Parathyroid adenoma (tissue), 2 donors: ENCODE data around the gene ALOXE3.

ENCODE experiments used
- H2AFZ ChIP-seq: fragments of 300-600 bp; sonication (generic); one replicate; pipeline ENCODE4 v1.7.0; 2017; ENCODE audit warnings: antibody characterized with exemption, mild to moderate bottlenecking
- H3K27ac ChIP-seq: fragments of 300-600 bp; sonication (generic); one replicate; pipeline ENCODE4 v1.7.0; 2017
- H3K27me3 ChIP-seq: fragments of 300-600 bp; sonication (generic); one replicate; pipeline ENCODE4 v1.7.0; 2017; ENCODE audit warnings: low read length; ENCODE audit not compliant: control insufficient read depth, insufficient read depth
- H3K36me3 ChIP-seq: fragments of 300-600 bp; sonication (generic); one replicate; pipeline ENCODE4 v1.7.0; 2017; ENCODE audit warnings: low read length; ENCODE audit not compliant: control insufficient read depth, insufficient read depth
- H3K4me1 ChIP-seq: fragments of 300-600 bp; sonication (generic); one replicate; pipeline ENCODE4 v1.7.0; 2017; ENCODE audit warnings: control low read depth
- H3K4me2 ChIP-seq: fragments of 300-600 bp; sonication (generic); one replicate; pipeline ENCODE4 v1.7.0; 2017; ENCODE audit warnings: low read length
- H3K4me3 ChIP-seq: fragments of 300-600 bp; sonication (generic); one replicate; pipeline ENCODE4 v1.7.0; 2017; ENCODE audit warnings: low read depth, low read length
- H3K79me2 ChIP-seq: fragments of 300-600 bp; sonication (generic); one replicate; pipeline ENCODE4 v1.7.0; 2017; ENCODE audit warnings: control low read depth
- H3K9ac ChIP-seq: fragments of 300-600 bp; sonication (generic); one replicate; pipeline ENCODE4 v1.7.0; 2017; ENCODE audit warnings: mild to moderate bottlenecking
- H3K9me3 ChIP-seq: fragments of 300-600 bp; sonication (generic); one replicate; pipeline ENCODE4 v1.7.0; 2017; ENCODE audit warnings: low read length; ENCODE audit not compliant: control insufficient read depth
- TF ChIP-seq, protein P1 (sequence below): fragments of 300-600 bp; sonication (generic); IDR thresholded peaks from one replicate; pipeline ENCODE4 v1.7.0; 2017; ENCODE audit warnings: antibody characterized with exemption, mild to moderate bottlenecking
- donor health status: primary hyperparathyroidism.

ALOXE3 gene

GRCh38 chr17:8095361-8095760 lies 23.0 kb downstream of the ALOXE3 start:
- H3K9me3 ChIP-seq = no peaks in the 10 kb centered on the region
- no peak overlapping the region for H3K4me3 ChIP-seq
- no peaks in the 10 kb centered on the region for H3K36me3 ChIP-seq
- TF ChIP-seq, protein P1, sequence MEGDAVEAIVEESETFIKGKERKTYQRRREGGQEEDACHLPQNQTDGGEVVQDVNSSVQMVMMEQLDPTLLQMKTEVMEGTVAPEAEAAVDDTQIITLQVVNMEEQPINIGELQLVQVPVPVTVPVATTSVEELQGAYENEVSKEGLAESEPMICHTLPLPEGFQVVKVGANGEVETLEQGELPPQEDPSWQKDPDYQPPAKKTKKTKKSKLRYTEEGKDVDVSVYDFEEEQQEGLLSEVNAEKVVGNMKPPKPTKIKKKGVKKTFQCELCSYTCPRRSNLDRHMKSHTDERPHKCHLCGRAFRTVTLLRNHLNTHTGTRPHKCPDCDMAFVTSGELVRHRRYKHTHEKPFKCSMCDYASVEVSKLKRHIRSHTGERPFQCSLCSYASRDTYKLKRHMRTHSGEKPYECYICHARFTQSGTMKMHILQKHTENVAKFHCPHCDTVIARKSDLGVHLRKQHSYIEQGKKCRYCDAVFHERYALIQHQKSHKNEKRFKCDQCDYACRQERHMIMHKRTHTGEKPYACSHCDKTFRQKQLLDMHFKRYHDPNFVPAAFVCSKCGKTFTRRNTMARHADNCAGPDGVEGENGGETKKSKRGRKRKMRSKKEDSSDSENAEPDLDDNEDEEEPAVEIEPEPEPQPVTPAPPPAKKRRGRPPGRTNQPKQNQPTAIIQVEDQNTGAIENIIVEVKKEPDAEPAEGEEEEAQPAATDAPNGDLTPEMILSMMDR = no peak
- no peaks in the 10 kb centered on the region for H3K4me1 ChIP-seq
- no peaks in the 10 kb centered on the region for H3K27me3 ChIP-seq
- H3K27ac ChIP-seq = no peak overlapping the region
- no peak overlapping the region for H3K9ac ChIP-seq
- no peak overlapping the region for H2AFZ ChIP-seq
- H3K4me2 ChIP-seq = no peak overlapping the region
- no peaks in the 10 kb centered on the region for H3K79me2 ChIP-seq

GRCh38 chr17:8091033-8091687 lies 27.2 kb downstream of the ALOXE3 start:
- Histone ChIP-seq H3K9ac (no peak overlapping the region), H3K4me2 (no peak overlapping the region), H3K27me3 (no peaks in the 10 kb centered on the region), H3K9me3 (no peaks in the 10 kb centered on the region), H3K36me3 (no peaks in the 10 kb centered on the region), H2AFZ (no peak overlapping the region), H3K4me1 (no peaks in the 10 kb centered on the region), H3K4me3 (no peak overlapping the region), H3K79me2 (no peaks in the 10 kb centered on the region), H3K27ac (no peak overlapping the region)
- TF ChIP-seq, protein P1 = no peak

- Histone ChIP-seq H3K27ac (no peak overlapping the region), H3K4me2 (no peak overlapping the region), H3K27me3 (no peaks in the 10 kb centered on the region), H3K4me1 (no peaks in the 10 kb centered on the region), H3K9me3 (no peaks in the 10 kb centered on the region), H3K9ac (no peak overlapping the region), H2AFZ (no peak overlapping the region), H3K4me3 (no peak overlapping the region), H3K79me2 (no peaks in the 10 kb centered on the region), H3K36me3 (no peaks in the 10 kb centered on the region)
- TF ChIP-seq, protein P1 = no peak
Measured at GRCh38 chr17:8089728-8090127, 28.6 kb downstream of the ALOXE3 start.

- no peaks in the 10 kb centered on the region for H3K9me3 ChIP-seq
- H3K79me2 ChIP-seq = no peaks in the 10 kb centered on the region
- no peaks in the 10 kb centered on the region for H3K27me3 ChIP-seq
- no peak overlapping the region for H3K27ac ChIP-seq
- H3K4me1 ChIP-seq = no peaks in the 10 kb centered on the region
- H3K36me3 ChIP-seq = no peaks in the 10 kb centered on the region
- TF ChIP-seq, protein P1 = no peak
- no peak overlapping the region for H3K4me3 ChIP-seq
- H3K9ac ChIP-seq = no peak overlapping the region
- no peak overlapping the region for H3K4me2 ChIP-seq
- no peak overlapping the region for H2AFZ ChIP-seq
Measured at GRCh38 chr17:8087952-8088230, 30.4 kb downstream of the ALOXE3 start.
